NCI-H1930 (cell line): ENCODE measurements around the gene CCL19.

ENCODE experiments used
- DNase-seq, 2 experiments: peaks; one replicate each; lab custom pipeline; 2025; lab: John Stamatoyannopoulos, UW

Gene CCL19

GRCh38 chr9:34662526-34663302 is 28.4 kb downstream of the CCL19 start, which contains the start of gene CCL27:
CCL27 (minus strand) TSS chr9:34662657; CDS start chr9:34662633, 24 bp downstream.
- DNase-seq, result no peak

DNA sequence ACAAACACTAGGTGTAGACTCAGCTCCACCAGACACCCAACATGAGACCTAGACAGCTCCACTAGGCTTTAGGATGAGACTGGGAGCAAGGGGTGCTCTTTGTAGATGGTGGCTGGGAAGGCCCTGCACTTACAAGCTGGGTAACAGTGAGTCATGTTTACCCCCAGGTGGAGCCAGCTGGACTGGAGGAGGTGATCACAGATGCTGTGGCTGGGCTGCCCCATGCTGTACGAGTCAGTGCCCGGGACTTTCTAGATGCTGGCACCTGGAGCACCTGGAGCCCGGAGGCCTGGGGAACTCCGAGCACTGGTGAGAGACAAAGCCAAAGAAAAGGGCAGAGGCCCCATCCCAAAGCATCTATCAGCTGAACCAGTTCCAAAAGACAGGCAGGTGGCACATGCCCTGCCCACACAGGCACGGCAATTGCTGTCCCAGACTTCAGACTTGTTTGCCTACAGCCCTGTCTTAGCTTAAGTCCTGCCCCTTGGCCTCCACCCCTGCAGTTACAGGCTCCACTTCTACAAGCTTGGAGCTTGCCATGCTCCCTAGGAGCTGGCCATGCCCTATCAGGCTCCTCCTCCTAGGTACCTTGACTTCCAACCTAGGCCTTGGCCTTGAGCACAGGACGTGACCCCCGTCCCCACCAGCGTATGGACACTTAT is 31.4 kb downstream of the CCL19 start:
- no peak for DNase-seq

DNA sequence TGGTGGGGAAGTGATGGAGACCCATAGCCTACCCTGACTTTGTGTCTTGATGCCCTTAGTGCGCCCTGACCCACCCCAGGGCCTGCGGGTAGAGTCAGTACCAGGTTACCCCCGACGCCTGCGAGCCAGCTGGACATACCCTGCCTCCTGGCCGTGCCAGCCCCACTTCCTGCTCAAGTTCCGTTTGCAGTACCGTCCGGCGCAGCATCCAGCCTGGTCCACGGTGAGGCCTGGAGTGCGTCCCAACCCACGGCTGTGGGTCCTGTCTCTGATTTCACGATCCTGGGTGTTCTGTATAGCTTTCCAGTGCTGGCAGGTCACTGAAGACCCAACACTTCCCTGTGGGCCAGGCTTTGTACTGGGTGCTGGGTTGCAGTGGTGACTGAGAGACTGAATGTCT is 32.6 kb downstream of the CCL19 start:
- no peak for DNase-seq

DNA sequence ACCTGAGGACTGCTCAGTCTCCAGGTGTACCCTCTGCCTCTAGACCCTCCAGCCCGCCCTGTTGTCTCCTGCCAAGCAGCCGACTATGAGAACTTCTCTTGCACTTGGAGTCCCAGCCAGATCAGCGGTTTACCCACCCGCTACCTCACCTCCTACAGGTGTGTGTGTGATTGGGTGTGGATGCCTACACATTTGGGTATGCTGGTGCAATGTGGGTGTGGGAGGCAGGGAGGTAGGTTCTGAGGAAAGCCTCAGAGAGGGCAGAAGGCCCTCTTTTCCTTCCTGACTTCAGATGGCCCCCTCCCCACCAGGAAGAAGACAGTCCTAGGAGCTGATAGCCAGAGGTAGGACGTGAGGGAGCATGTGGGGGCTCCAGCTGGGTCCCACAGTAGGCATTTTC is 34.1 kb downstream of the CCL19 start:
- no peak for DNase-seq

DNA sequence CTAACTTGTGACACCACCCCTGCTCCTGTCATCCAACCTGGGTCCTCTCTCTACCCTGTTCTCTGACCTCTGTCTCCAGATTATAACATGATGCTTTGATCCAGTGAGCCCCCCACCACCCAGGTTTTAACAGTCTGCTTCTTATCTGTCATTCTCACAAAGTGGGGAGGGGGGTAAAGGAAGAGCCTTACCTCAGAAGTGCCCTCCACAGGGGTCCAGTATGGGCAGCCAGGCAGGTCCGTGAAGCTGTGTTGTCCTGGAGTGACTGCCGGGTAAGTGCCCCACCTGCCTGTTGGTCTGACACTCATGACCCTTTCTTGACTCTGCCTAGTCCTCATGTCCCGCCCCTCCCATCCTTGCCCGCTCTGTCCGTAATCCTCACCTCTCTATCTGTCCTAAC is 35.7 kb downstream of the CCL19 start:
- no peak for DNase-seq

DNA sequence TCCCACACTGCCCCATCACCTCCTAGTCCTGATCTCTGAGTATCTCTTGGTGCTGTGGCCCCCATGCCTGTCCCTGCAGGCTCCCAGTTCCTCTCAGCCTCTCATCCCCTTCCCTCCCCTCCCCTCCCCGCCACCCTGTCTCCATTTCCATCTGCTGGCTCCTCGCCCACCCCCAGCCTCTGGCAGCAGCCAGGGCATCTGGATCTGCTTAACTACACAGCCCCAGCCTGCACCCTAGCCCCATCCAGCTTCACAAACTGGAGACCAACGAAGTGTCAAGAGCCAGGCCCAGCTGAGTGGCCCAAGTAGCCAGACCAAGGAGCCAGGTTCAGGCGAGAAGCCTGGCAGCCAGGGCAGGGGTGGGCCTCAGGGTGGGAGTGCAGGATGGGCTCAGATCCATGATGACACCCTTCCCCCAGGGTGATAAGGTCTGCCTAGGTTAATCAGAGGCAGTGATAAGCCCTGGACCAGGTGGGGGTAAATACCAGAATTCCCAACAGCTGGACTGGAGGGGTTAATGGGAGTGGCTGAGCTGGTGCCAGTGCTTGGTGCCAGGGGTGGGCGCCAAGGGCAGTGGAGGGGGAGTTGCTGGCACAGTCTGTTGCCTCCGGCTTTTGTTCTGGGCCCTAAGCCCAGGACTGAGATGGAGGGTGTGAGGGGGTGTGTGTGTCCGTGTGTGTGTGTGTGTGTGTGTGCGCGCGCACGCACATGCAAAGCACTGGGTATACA is 36.6 kb downstream of the CCL19 start:
- DNase-seq, result no peak

DNA sequence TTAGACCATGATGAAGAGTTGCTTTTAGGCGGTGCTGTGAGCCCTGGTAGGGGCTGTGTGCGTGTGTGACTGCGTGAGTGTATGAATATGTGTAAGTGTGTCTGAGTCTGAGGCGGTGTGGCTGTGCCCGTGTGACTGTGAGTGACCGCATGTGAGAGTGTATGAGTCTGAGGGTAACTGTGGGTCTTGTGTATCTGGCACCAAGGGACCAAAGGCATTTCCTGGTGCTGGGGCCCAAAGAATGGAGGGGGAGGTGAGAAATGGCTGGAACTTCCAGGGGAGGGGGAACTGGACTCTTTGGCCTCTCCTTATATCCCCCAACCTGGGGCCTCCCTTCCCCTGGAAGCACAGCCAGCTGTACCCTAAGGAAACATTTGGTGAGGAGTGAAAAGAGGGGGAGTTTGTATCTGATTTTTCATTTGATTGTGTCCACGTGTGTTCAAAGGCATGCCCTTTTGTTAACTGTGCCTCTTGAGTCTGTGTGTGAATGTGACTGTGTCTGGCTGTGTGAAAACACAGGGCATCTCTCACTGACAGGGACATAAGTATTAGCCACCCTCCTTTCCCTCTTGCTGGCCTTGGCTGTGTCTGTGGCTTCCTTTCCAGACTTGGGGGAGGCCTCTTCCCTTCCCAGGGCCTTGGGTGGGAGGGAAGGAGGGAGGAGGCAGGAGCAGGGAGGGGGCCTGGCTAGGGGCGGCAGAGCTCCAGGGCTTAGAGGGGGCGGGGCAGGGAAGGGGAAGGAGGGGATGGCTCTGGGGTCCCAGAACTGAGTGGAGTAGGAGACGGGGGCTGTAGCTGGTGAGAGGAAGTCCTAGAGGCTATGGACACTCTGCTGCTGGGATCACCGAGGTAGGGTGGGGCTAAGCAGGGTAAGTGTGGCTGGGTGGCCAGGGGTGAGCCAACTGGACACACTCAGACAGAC is 37.7 kb downstream of the CCL19 start:
- no peak for DNase-seq

DNA sequence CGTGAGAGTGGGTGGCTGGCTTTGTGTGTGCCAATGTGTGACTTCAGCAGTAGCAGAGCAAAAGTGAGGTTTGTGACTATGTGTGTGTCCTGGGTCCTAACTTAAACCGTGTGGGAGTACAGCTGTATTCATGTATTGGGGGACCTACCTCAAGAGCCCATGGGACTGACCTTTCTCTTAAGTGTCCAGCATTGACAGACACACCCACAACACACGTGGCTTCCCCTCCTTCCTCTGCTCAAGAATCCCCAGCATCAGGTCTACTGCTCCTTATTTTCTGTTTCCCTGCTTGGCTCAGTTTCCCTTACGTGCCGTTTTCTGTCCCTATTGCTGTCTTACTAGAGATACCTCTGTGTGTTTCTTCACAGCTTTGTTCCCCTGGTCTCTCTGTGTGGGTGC is 38.5 kb downstream of the CCL19 start:
- no peak for DNase-seq

DNA sequence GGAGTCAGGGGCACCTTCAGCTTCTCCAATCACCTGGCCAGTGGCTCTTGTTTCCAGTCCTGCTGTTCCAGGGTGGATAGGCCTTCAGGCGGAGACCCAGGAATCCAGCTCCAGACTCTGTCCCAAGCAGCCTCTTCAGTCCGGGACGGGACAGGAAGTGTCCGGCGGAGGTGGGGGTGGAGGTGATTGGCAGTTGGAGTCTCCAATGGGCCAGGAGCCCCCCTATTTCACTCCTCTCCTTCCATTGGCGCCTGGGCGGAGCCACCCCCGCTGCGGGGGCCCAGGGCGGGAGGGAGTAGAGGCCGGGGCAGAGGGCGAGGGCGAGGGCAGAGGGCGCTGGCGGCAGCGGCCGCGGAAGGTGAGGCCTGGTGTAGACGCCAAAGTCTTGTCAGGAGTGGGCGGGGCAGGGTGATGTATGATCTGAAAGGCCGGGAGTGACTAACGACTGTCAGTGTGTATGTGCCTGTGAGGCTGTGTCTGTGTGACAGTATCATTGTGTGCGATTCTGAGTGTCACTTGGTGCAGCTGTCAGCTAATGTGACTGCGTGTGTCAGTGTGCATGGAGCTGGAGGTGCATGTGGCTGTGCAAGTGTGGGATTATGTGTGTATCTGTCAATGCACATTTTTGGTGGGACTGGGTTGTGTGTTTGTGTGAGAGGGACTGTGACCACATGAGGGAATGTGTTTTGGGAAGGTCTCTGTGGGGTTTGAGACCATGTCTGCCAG is 39.0 kb downstream of the CCL19 start, which contains the start of gene IL11RA:
Gene IL11RA, plus strand, starts transcription at position 310 of the 726 bp plus-strand sequence. CDS start 3,033 bp downstream, outside the sequence.
- no peak for DNase-seq

DNA sequence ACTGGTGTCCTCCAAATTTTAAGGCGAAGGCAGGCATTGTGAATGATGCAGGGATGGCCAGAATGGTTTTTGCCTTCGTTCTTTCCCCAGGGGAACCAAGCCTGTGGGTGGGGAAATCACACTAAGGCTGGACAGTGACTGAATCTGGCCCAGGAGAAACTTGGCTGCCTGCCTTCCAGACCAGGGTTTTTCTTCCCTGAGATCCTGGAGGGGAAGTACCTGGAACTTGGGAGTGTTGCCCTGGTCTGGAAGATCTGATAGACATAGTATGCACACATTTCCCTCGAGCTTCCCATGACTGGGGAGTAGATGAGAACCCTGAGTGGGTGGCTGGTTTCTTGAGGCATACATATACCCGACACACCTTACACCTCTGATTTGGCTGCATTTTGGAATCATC is 39.8 kb downstream of the CCL19 start:
- no peak for DNase-seq

- DNase-seq, result no peak
Measured at GRCh38 chr9:34650816-34651215, 40.3 kb downstream of the CCL19 start.

DNA sequence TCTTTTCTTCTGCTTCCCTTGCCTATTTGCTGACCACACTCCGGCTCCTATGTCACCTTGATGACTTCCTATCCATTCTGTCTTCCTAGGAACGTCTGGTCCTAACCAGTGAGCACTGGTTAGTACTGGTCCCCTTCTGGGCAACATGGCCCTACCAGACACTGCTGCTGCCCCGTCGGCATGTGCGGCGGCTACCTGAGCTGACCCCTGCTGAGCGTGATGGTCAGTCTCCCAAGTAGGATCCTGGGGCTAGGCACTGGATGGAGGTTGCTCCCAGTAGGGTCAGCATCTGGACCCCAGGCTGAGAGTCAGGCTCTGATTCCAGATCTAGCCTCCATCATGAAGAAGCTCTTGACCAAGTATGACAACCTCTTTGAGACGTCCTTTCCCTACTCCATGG is 42.4 kb downstream of the CCL19 start:
- no peak for DNase-seq

DNA sequence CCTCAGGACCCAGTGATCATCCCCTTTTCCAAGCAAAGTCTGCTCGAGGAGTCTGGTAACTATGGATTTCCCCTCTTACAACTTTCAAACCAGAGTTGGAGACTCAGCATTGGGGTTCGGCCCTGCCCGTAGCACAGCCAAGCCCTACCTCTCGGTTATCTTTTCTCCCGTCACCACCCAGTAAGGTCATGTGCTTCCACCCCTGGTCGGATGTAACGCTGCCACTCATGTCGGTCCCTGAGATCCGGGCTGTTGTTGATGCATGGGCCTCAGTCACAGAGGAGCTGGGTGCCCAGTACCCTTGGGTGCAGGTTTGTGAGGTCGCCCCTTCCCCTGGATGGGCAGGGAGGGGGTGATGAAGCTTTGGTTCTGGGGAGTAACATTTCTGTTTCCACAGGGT is 43.4 kb downstream of the CCL19 start:
- no peak for DNase-seq

DNA sequence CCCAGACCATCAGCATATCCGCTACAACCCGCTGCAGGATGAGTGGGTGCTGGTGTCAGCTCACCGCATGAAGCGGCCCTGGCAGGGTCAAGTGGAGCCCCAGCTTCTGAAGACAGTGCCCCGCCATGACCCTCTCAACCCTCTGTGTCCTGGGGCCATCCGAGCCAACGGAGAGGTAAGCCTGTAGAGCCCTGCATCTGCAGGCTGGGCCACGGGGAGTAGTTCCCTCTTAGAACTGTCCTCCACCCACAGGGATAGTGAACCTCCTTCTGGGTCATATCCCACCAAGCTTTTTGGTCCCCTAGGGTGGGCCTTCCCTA is 44.0 kb downstream of the CCL19 start:
- DNase-seq, result no peak

DNA sequence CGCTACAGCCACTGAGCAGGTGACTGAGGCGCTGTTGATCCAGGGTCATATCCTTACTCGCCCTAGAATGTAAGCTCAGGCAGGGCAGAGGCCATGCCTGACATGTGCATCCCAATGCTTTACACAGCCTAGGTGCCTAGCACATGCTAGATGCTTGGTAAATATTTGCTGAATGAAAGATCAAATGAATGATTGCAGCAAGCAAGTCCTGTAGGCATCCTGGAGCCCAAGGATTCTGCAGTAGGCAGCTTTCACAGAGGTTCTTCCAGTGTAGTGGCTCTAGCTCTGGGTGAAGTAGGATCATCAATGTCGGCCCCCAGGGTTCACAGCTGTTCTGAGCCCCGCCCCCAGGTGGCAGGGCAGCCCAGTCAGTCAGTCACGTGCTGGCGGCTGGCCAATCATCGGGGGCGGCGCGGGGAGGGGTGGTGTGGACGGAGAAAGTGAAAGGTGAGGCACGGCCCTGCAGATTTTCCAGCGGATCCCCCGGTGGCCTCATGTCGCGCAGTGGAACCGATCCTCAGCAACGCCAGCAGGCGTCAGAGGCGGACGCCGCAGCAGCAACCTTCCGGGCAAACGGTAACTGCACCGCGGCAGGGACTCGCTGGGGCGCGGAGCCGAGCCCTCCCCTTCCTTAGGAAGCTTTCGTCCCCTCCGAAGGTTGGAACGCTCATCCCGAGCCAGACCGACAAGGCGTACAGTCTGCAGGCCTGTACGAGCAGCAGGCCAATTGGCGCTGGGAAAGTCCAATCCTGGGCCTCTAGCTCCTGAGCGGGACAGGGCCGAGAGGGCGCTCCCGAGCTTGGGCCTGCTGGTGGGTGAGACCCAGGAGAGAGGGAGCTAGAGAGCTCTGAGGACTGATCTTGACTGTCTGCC is 44.6 kb downstream of the CCL19 start, which contains the start of gene GALT:
Gene GALT, plus strand, starts transcription at position 465 of the 873 bp plus-strand sequence. Its CDS starts 30 bp downstream, at position 495.
- DNase-seq, result peak; percentile 92 to 93

GRCh38 chr9:34644766-34645314 is 46.2 kb downstream of the CCL19 start:
- no peak for DNase-seq

DNA sequence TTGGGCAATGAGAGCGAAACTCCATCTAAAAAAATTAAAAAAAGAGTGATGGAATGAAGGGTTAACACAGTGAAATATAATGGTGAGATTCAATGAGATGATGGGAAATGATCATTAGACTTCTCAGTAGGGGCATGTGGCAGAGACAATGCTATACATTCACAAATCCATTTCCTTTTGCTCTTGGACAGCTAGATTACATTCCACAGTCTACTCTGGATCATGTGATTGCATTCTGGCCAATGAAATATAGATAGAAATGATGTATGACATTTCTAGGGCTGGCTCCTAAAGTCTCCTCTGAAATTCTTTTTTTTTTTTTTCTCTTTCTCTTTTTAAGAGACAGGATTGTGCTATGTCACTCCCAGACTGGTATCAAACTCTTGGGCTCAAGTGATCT is 48.4 kb downstream of the CCL19 start:
- no peak for DNase-seq
